ENCODE data around the gene AIDA.
A peak's percentile ranks its signal among the peaks of the same experiment; 100 is the strongest.

AIDA gene

DNA sequence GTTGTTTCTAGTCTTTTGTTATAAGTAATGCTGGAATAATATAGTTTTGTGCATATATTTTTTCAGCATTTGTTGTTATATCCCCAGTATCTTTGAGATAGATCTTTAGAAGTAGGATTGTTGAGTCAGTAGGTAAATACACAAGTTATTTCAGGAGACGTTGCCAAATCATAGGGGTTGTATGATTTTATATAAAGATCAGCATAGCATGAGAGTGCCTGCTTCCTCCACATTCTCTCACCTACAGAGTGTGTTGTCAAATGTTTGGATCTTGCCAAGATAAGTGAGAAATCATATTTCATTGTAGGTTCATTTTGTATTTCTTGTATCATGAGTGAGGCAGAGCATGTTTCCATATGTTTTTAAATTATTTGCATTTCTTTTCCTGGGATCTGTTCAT is 69.8 kb downstream of the AIDA start:
- Histone ChIP-seq H3K4me3 (ENCODE audit: low read depth, low read length) (no peak overlapping the region), H3K36me3 (ENCODE audit: control insufficient read depth in 2 of 2, insufficient read depth in 1 of 2, low read length in 2 of 2) (peaks cover 21 to 27% of the 10 kb centered on the region in 2 experiments), H3K27ac (ENCODE audit: extremely low read depth, low read depth, low read length) (no peak overlapping the region), H3K9me3 (ENCODE audit: control insufficient read depth, insufficient read depth, low read depth, low read length) (no peaks in the 10 kb centered on the region), H3K4me1 (ENCODE audit: control insufficient read depth, insufficient read depth, low read length) (peaks cover 3% of the 10 kb centered on the region; the same call in 1 of the 2 replicates)
- ChIA-PET CTCF (interaction anchor here (4.7 kb wide), 1 partner anchor 177 kb away, joined by 25 read pairs; no protein-coding TSS in a partner anchor), POLR2A (interaction anchor here (2.3 kb wide), 1 partner anchor 70 kb away, joined by 10 read pairs; the partner anchor contains the start of genes AIDA and BROX)
- no peak for TF ChIP-seq ZNF830 (tag by site-specific recombination; IDR thresholded peaks at IDR 0.05; ENCODE audit: low read depth)
- TF ChIP-seq, protein P1, sequence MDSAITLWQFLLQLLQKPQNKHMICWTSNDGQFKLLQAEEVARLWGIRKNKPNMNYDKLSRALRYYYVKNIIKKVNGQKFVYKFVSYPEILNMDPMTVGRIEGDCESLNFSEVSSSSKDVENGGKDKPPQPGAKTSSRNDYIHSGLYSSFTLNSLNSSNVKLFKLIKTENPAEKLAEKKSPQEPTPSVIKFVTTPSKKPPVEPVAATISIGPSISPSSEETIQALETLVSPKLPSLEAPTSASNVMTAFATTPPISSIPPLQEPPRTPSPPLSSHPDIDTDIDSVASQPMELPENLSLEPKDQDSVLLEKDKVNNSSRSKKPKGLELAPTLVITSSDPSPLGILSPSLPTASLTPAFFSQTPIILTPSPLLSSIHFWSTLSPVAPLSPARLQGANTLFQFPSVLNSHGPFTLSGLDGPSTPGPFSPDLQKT (IDR thresholded peaks at IDR 0.05; ENCODE audit: borderline replicate concordance, low read depth, low read length): no peak
- no peak for TF ChIP-seq SP3 (tag by site-specific recombination; IDR thresholded peaks at IDR 0.05)
- TF ChIP-seq GLI4 (tag by site-specific recombination; IDR thresholded peaks at IDR 0.05): no peak
- no peak for TF ChIP-seq ZNF560 (tag by site-specific recombination; IDR thresholded peaks at IDR 0.05; ENCODE audit: borderline replicate concordance)
- TF ChIP-seq, protein P2, sequence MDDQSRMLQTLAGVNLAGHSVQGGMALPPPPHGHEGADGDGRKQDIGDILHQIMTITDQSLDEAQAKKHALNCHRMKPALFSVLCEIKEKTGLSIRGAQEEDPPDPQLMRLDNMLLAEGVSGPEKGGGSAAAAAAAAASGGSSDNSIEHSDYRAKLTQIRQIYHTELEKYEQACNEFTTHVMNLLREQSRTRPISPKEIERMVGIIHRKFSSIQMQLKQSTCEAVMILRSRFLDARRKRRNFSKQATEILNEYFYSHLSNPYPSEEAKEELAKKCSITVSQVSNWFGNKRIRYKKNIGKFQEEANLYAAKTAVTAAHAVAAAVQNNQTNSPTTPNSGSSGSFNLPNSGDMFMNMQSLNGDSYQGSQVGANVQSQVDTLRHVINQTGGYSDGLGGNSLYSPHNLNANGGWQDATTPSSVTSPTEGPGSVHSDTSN (CRISPR knock-in tag; IDR thresholded peaks at IDR 0.05): no peak
- TF ChIP-seq ZNF585B (tag by site-specific recombination; IDR thresholded peaks at IDR 0.05): no peak
- TF ChIP-seq, protein P3, sequence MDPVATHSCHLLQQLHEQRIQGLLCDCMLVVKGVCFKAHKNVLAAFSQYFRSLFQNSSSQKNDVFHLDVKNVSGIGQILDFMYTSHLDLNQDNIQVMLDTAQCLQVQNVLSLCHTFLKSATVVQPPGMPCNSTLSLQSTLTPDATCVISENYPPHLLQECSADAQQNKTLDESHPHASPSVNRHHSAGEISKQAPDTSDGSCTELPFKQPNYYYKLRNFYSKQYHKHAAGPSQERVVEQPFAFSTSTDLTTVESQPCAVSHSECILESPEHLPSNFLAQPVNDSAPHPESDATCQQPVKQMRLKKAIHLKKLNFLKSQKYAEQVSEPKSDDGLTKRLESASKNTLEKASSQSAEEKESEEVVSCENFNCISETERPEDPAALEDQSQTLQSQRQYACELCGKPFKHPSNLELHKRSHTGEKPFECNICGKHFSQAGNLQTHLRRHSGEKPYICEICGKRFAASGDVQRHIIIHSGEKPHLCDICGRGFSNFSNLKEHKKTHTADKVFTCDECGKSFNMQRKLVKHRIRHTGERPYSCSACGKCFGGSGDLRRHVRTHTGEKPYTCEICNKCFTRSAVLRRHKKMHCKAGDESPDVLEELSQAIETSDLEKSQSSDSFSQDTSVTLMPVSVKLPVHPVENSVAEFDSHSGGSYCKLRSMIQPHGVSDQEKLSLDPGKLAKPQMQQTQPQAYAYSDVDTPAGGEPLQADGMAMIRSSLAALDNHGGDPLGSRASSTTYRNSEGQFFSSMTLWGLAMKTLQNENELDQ (tag by site-specific recombination; IDR thresholded peaks at IDR 0.05; ENCODE audit: low read depth): no peak
- TF ChIP-seq ZNF202 (tag by site-specific recombination; IDR thresholded peaks at IDR 0.05; ENCODE audit: borderline replicate concordance): no peak
- no peak for TF ChIP-seq ZNF558 (tag by site-specific recombination; IDR thresholded peaks at IDR 0.05)

DNA sequence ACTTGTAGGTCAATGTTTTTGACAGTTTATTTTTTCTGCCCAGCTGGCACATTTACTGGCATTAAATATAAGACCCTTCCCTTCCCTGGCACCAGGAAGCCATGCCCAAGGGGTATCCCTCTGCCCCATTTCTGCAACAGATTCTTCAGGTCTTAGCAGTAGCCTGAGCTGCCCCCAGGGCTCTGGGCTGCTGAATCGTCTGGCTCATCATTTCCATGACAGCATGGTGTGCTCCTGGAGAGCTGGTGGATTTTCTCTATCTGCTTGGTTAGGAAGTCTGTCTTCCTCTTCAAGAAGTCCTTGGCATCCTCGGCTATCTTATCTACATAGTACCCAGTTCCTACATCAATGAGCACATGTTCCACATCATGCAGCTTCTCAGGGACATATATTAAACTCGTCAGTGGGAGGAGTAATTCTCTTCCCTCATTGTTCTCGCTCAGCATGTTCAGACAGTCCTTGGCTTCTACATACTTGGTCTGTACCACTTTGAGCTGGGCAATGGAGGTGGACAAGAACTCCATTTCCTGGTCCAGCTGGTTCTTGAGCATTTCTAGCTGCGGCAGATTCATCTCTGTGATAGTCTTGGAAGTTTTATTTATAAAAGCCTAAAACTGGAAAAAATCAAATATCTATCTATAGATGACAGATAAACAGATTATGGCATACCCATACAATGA is 70.9 kb downstream of the AIDA start:
- no peak overlapping the region for H3K27ac ChIP-seq (ENCODE audit: extremely low read depth, low read depth, low read length)
- H3K36me3 ChIP-seq (ENCODE audit: control insufficient read depth in 2 of 2, insufficient read depth in 1 of 2, low read length in 2 of 2): peaks cover 26 to 29% of the 10 kb centered on the region in 2 experiments
- no peaks in the 10 kb centered on the region for H3K9me3 ChIP-seq (ENCODE audit: control insufficient read depth, insufficient read depth, low read depth, low read length)
- ChIA-PET POLR2A (no interaction called here), CTCF (interaction anchor here (0.6 to 4.7 kb wide), 3 partner anchors 40 to 187 kb away, joined by 3 to 25 read pairs (median 4); no protein-coding TSS in a partner anchor)
- H3K4me1 ChIP-seq (ENCODE audit: control insufficient read depth, insufficient read depth, low read length): peaks cover 3% of the 10 kb centered on the region; the same call in 1 of the 2 replicates
- H3K4me3 ChIP-seq (ENCODE audit: low read depth, low read length): no peak overlapping the region
- TF ChIP-seq ZNF514 (tag by site-specific recombination; IDR thresholded peaks at IDR 0.05): no peak
- TF ChIP-seq, protein P4, sequence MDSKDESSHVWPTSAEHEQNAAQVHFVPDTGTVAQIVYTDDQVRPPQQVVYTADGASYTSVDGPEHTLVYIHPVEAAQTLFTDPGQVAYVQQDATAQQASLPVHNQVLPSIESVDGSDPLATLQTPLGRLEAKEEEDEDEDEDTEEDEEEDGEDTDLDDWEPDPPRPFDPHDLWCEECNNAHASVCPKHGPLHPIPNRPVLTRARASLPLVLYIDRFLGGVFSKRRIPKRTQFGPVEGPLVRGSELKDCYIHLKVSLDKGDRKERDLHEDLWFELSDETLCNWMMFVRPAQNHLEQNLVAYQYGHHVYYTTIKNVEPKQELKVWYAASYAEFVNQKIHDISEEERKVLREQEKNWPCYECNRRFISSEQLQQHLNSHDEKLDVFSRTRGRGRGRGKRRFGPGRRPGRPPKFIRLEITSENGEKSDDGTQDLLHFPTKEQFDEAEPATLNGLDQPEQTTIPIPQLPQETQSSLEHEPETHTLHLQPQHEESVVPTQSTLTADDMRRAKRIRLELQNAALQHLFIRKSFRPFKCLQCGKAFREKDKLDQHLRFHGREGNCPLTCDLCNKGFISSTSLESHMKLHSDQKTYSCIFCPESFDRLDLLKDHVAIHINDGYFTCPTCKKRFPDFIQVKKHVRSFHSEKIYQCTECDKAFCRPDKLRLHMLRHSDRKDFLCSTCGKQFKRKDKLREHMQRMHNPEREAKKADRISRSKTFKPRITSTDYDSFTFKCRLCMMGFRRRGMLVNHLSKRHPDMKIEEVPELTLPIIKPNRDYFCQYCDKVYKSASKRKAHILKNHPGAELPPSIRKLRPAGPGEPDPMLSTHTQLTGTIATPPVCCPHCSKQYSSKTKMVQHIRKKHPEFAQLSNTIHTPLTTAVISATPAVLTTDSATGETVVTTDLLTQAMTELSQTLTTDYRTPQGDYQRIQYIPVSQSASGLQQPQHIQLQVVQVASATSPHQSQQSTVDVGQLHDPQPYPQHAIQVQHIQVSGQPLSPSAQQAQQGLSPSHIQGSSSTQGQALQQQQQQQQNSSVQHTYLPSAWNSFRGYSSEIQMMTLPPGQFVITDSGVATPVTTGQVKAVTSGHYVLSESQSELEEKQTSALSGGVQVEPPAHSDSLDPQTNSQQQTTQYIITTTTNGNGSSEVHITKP (tag by site-specific recombination; IDR thresholded peaks at IDR 0.05): peak; percentile 71
- TF ChIP-seq ZBTB17 (tag by site-specific recombination; IDR thresholded peaks at IDR 0.05): peak; percentile 76
